Activated CD4-positive, alpha-beta memory T cell treated with anti-CD3 and anti-CD28 coated beads for 36 hours (primary cell): ENCODE data around the gene EFEMP2. TPM values are rescaled to one million over a fixed set of nuclear protein-coding genes. Genes with fewer than 3 reads are reported as not detected.

Source experiments
- CTCF ChIA-PET: fragments of 350-600 bp; sonication (Branson Sonifier 250); formaldehyde crosslinking; loops from one replicate; lab custom pipeline; 2021; ENCODE audit warnings: antibody characterized with exemption, inconsistent platforms; lab: Charles Lee
- POLR2A ChIA-PET: fragments of 350-600 bp; sonication (Branson Sonifier 250); formaldehyde crosslinking; loops from one replicate; lab custom pipeline; 2021; ENCODE audit warnings: antibody characterized with exemption; lab: Charles Lee
- DNase-seq: peaks from one replicate; pipeline ENCODE4 v3.0.0-alpha.2; 2020
- H3K27ac Mint-ChIP-seq: one replicate; pipeline ENCODE4 v1.8.0; 2021; ENCODE audit warnings: mixed read lengths
- H3K27me3 Mint-ChIP-seq: one replicate; pipeline ENCODE4 v1.8.0; 2021; ENCODE audit warnings: mixed read lengths
- H3K36me3 Mint-ChIP-seq: one replicate; pipeline ENCODE4 v1.8.0; 2021; ENCODE audit warnings: mixed read lengths
- H3K4me1 Mint-ChIP-seq: one replicate; pipeline ENCODE4 v1.8.0; 2021; ENCODE audit warnings: low read depth, mixed read lengths
- H3K4me3 Mint-ChIP-seq: one replicate; pipeline ENCODE4 v1.8.0; 2021; ENCODE audit warnings: mild to moderate bottlenecking, mixed read lengths
- H3K9me3 Mint-ChIP-seq: one replicate; pipeline ENCODE4 v1.8.0; 2021; ENCODE audit warnings: mixed read lengths
- intact Hi-C: fragments of 100-400 bp; cut with micrococcal nuclease; formaldehyde crosslinking; loops from one replicate; pipeline ENCODE4 v1.15.1; 2023
- total RNA-seq, 2 experiments: library from RNA; stranded (reverse); gene quantifications; one replicate each; pipeline ENCODE4 v1.2.3, GENCODE V29; 2021

Gene EFEMP2
- total RNA-seq, 2 experiments from 2014 or later: 11.5 to 12.5 TPM

DNA sequence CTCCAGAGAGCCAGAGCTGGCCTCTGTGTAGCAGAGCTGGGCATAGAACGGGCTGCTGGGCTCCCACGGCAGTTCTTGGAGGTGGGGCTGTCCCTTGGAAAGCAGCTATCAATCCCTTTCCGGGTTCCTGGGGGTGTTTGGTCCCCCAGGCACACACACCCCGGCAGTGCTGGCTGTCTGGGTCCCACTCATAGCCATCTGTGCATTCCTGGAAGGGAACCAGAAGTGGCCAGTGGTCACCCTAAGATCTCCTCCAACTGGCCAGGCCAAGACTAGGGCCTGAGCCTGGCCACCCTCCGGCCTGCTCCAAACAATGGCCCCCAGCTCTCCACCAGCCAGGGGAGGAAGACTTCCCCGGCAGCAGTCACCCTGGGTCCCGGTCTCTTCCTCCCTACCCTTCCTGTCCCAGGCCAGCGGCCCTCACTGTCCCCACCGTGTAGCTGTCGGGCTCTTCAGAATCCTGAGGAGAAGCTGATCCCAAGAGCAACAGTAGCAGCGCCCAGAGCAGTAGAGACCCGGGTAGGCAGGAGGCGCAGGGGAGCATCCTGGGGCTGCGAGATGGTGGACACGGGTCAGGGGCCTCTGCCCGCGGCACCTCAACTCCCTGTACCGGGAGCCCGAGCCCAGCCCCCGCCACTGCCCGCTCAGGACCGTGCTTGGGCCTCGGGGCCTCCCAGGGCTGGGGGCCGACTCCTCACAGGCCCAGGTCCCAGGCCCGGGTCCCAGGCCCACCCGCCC, 620 bp downstream of the EFEMP2 start:
- H3K4me1 Mint-ChIP-seq: peaks cover 20% of the 10 kb centered on the region
- peaks cover 5% of the 10 kb centered on the region for H3K36me3 Mint-ChIP-seq
- ChIA-PET CTCF (interaction anchor here (1.9 to 7.0 kb wide), 3 partner anchors 12 to 19 kb away, joined by 5 to 151 read pairs (median 32); partner anchors contain the start of genes CCDC85B, FIBP and MUS81), POLR2A (interaction anchor here (3.5 to 4.8 kb wide), 3 partner anchors 12 to 20 kb away, joined by 15 to 56 read pairs (median 29); partner anchors contain the start of genes CCDC85B, CFL1, FIBP and MUS81)
- H3K27me3 Mint-ChIP-seq: no peaks in the 10 kb centered on the region
- intact Hi-C loops: loop anchor here (2.0 kb wide), 2 partner anchors 13 to 17 kb away; partner anchors contain the start of genes CFL1 and FIBP
- peak overlapping the region; percentile 12 for H3K4me3 Mint-ChIP-seq
- no peaks in the 10 kb centered on the region for H3K9me3 Mint-ChIP-seq
- no peak overlapping the region for H3K27ac Mint-ChIP-seq
- DNase-seq: no peak

- CTCF ChIA-PET: interaction anchor here (1.9 to 7.0 kb wide), 3 partner anchors 11 to 20 kb away, joined by 5 to 151 read pairs (median 32); partner anchors contain the start of genes CCDC85B, FIBP and MUS81
- intact Hi-C loops: no loop called here
- Mint-ChIP-seq H3K4me3 (no peak overlapping the region), H3K27ac (no peak overlapping the region), H3K36me3 (peaks cover 10% of the 10 kb centered on the region), H3K27me3 (no peaks in the 10 kb centered on the region), H3K4me1 (peaks cover 15% of the 10 kb centered on the region), H3K9me3 (no peaks in the 10 kb centered on the region)
- no peak for DNase-seq
- POLR2A ChIA-PET: interaction anchor here (1.2 to 4.8 kb wide), 6 partner anchors 11 to 218 kb away, joined by 3 to 56 read pairs (median 10); partner anchors contain the start of genes CCDC85B, CFL1, FIBP and MUS81
Observed at GRCh38 chr11:65870706-65871681, 1.6 kb downstream of the EFEMP2 start.

GRCh38 chr11:65870307-65870658, 2.3 kb downstream of the EFEMP2 start:
- H3K9me3 Mint-ChIP-seq: no peaks in the 10 kb centered on the region
- CTCF ChIA-PET: interaction anchor here (2.4 to 7.0 kb wide), 2 partner anchors 10 to 16 kb away, joined by 32 to 151 read pairs; partner anchors contain the start of genes FIBP and MUS81
- intact Hi-C loops: no loop called here
- H3K27ac Mint-ChIP-seq: no peak overlapping the region
- H3K27me3 Mint-ChIP-seq: no peaks in the 10 kb centered on the region
- H3K36me3 Mint-ChIP-seq: peaks cover 11% of the 10 kb centered on the region
- peaks cover 15% of the 10 kb centered on the region for H3K4me1 Mint-ChIP-seq
- H3K4me3 Mint-ChIP-seq: no peak overlapping the region
- POLR2A ChIA-PET: interaction anchor here (1.2 to 4.8 kb wide), 6 partner anchors 10 to 217 kb away, joined by 3 to 56 read pairs (median 10); partner anchors contain the start of genes CCDC85B, CFL1, FIBP and MUS81
- DNase-seq: no peak

GRCh38 chr11:65869643-65870306, 2.8 kb downstream of the EFEMP2 start:
- ChIA-PET POLR2A (interaction anchor here (1.2 to 4.8 kb wide), 7 partner anchors 9 to 216 kb away, joined by 3 to 56 read pairs (median 5); partner anchors contain the start of genes CCDC85B, CFL1, FIBP and MUS81), CTCF (interaction anchor here (1.1 to 7.0 kb wide), 4 partner anchors 9 to 21 kb away, joined by 3 to 151 read pairs (median 12); partner anchors contain the start of genes CCDC85B, FIBP and MUS81)
- Mint-ChIP-seq H3K27me3 (no peaks in the 10 kb centered on the region), H3K4me1 (peaks cover 15% of the 10 kb centered on the region), H3K27ac (no peak overlapping the region), H3K36me3 (peaks cover 15% of the 10 kb centered on the region), H3K9me3 (no peaks in the 10 kb centered on the region), H3K4me3 (no peak overlapping the region)
- intact Hi-C loops: no loop called here
- no peak for DNase-seq

GRCh38 chr11:65868907-65869306, 3.7 kb downstream of the EFEMP2 start:
- intact Hi-C loops: no loop called here
- H3K27ac Mint-ChIP-seq: no peak overlapping the region
- no peaks in the 10 kb centered on the region for H3K27me3 Mint-ChIP-seq
- ChIA-PET CTCF (interaction anchor here (0.9 to 7.0 kb wide), 5 partner anchors 8 to 89 kb away, joined by 3 to 151 read pairs (median 6); partner anchors contain the start of genes CCDC85B, FIBP and MUS81), POLR2A (interaction anchor here (2.3 to 4.8 kb wide), 4 partner anchors 9 to 20 kb away, joined by 5 to 56 read pairs (median 22); partner anchors contain the start of genes CCDC85B, CFL1, FIBP and MUS81)
- peaks cover 21% of the 10 kb centered on the region for H3K36me3 Mint-ChIP-seq
- DNase-seq: no peak
- H3K9me3 Mint-ChIP-seq: no peaks in the 10 kb centered on the region
- H3K4me3 Mint-ChIP-seq: no peak overlapping the region
- H3K4me1 Mint-ChIP-seq: peaks cover 14% of the 10 kb centered on the region

DNA sequence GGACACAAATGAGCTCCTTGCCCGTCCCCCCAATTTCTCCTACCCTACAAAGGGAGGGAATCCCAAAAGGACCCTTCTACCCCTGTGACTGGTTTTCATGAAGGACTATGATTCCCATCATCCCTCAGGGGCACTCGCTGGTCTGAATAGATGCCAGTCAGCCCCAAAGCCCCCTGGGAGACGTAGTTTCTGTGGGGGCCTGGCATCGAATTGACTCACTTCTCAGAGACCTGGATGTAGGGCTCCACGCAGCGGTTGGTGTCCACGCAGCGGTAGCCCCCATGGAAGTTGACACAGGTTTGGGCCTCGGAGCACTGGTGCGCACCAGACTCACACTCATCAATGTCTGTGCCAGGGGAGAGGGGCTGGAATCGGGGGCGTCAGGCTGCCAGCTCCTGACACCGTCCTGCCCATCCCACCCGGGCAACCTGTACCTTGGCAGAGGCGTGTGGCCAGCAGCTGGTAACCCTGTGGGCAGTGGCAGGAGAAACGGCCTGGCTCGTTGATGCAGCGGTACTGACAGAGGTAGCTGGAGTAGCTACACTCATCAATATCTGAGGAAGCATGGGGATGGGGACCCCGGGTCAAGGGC, 4.4 kb downstream of the EFEMP2 start:
- no peaks in the 10 kb centered on the region for H3K27me3 Mint-ChIP-seq
- H3K4me3 Mint-ChIP-seq: no peak overlapping the region
- intact Hi-C loops: no loop called here
- no peaks in the 10 kb centered on the region for H3K9me3 Mint-ChIP-seq
- H3K27ac Mint-ChIP-seq: no peak overlapping the region
- peaks cover 26% of the 10 kb centered on the region for H3K36me3 Mint-ChIP-seq
- DNase-seq: no peak
- POLR2A ChIA-PET: interaction anchor here (2.3 to 4.8 kb wide), 3 partner anchors 8 to 16 kb away, joined by 5 to 56 read pairs (median 15); partner anchors contain the start of genes CFL1 and MUS81
- H3K4me1 Mint-ChIP-seq: peaks cover 11% of the 10 kb centered on the region
- CTCF ChIA-PET: interaction anchor here (0.9 to 7.0 kb wide), 3 partner anchors 9 to 88 kb away, joined by 3 to 151 read pairs (median 18); partner anchors contain the start of genes FIBP and MUS81

GRCh38 chr11:65867284-65868071, 5.1 kb downstream of the EFEMP2 start:
- H3K27ac Mint-ChIP-seq: no peak overlapping the region
- DNase-seq: no peak
- POLR2A ChIA-PET: interaction anchor here (2.3 to 4.8 kb wide), 2 partner anchors 8 to 11 kb away, joined by 5 to 56 read pairs; partner anchors contain the start of genes CFL1 and MUS81
- peaks cover 11% of the 10 kb centered on the region for H3K4me1 Mint-ChIP-seq
- no peaks in the 10 kb centered on the region for H3K27me3 Mint-ChIP-seq
- peaks cover 31% of the 10 kb centered on the region for H3K36me3 Mint-ChIP-seq
- no peak overlapping the region for H3K4me3 Mint-ChIP-seq
- CTCF ChIA-PET: interaction anchor here (1.4 to 7.0 kb wide), 3 partner anchors 8 to 19 kb away, joined by 9 to 151 read pairs (median 18); partner anchors contain the start of genes FIBP and MUS81
- no peaks in the 10 kb centered on the region for H3K9me3 Mint-ChIP-seq
- intact Hi-C loops: no loop called here

GRCh38 chr11:65866509-65867283, 5.9 kb downstream of the EFEMP2 start:
- no peak for DNase-seq

GRCh38 chr11:65865550-65866172, 6.9 kb downstream of the EFEMP2 start:
- Mint-ChIP-seq H3K9me3 (no peaks in the 10 kb centered on the region), H3K27ac (peak overlapping the region; percentile 38), H3K27me3 (no peaks in the 10 kb centered on the region), H3K4me1 (peaks cover 19% of the 10 kb centered on the region), H3K4me3 (no peak overlapping the region), H3K36me3 (peaks cover 42% of the 10 kb centered on the region)
- ChIA-PET POLR2A (interaction anchor here (1.0 to 1.2 kb wide), 3 partner anchors 13 to 145 kb away, joined by 3 read pairs; partner anchors contain the start of gene RNASEH2C), CTCF (interaction anchor here (10.5 kb wide), 1 partner anchor 22 kb away, joined by 277 read pairs; the partner anchor contains the start of genes CCDC85B and FIBP)
- intact Hi-C loops: no loop called here
- DNase-seq: no peak

More at GRCh38 chr11:65866509-65867283, 5.9 kb downstream of the EFEMP2 start:
- Mint-ChIP-seq H3K4me1 (peaks cover 18% of the 10 kb centered on the region), H3K9me3 (no peaks in the 10 kb centered on the region), H3K27ac (no peak overlapping the region), H3K36me3 (peaks cover 34% of the 10 kb centered on the region), H3K27me3 (no peaks in the 10 kb centered on the region), H3K4me3 (no peak overlapping the region)
- ChIA-PET CTCF (interaction anchor here (1.4 kb wide), 1 partner anchor 18 kb away, joined by 9 read pairs; no protein-coding TSS in a partner anchor), POLR2A (interaction anchor here (1.0 to 1.2 kb wide), 3 partner anchors 14 to 146 kb away, joined by 3 read pairs; partner anchors contain the start of gene RNASEH2C)
- intact Hi-C loops: no loop called here
